Breast epithelium (tissue), 3 donors: ENCODE data around the gene THOP1.

Source experiments
- POLR2A ChIP-seq: fragments of 450-650 bp; IDR thresholded peaks from one replicate; pipeline ENCODE4 v1.6.1; 2016; ENCODE audit warnings: antibody characterized with exemption, mild to moderate bottlenecking, moderate library complexity
- POLR2AphosphoS5 ChIP-seq, 3 donors: sonication (generic); formaldehyde crosslinking; IDR thresholded peaks; one replicate each; pipeline ENCODE4 v1.6.1; 2017; ENCODE audit warnings: antibody characterized with exemption in 3 of 3
- TF ChIP-seq, protein P1 (sequence below), 3 donors: fragments of 450-650 bp; IDR thresholded peaks; one replicate each; pipeline ENCODE4 v1.5.1; 2016 to 2017; ENCODE audit warnings: antibody characterized with exemption in 3 of 3, mild to moderate bottlenecking in 3 of 3, moderate library complexity in 3 of 3

GRCh38 chr19:2755448-2755705 is 29.9 kb upstream of the THOP1 start:
- TF ChIP-seq, protein P1, sequence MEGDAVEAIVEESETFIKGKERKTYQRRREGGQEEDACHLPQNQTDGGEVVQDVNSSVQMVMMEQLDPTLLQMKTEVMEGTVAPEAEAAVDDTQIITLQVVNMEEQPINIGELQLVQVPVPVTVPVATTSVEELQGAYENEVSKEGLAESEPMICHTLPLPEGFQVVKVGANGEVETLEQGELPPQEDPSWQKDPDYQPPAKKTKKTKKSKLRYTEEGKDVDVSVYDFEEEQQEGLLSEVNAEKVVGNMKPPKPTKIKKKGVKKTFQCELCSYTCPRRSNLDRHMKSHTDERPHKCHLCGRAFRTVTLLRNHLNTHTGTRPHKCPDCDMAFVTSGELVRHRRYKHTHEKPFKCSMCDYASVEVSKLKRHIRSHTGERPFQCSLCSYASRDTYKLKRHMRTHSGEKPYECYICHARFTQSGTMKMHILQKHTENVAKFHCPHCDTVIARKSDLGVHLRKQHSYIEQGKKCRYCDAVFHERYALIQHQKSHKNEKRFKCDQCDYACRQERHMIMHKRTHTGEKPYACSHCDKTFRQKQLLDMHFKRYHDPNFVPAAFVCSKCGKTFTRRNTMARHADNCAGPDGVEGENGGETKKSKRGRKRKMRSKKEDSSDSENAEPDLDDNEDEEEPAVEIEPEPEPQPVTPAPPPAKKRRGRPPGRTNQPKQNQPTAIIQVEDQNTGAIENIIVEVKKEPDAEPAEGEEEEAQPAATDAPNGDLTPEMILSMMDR (IDR thresholded peaks at IDR 0.05), result no peak
- TF ChIP-seq POLR2AphosphoS5 (IDR thresholded peaks at IDR 0.05) (no peak), POLR2A (no peak)
